Endothelial cell of hepatic sinusoid (primary cell): ENCODE measurements around the gene ZFP36.
"Not testable (repeated sequence)": the region's sequence is repeated elsewhere in the genome, so short reads cannot be mapped to it uniquely, and the experiment has no call there.

Experiments used
- in situ Hi-C: cut with HindIII; loops from 2 replicates; pipeline ENCODE4 v1.10.0; 2017; ENCODE audit warnings: low sequenced_read_pairs

The ZFP36 gene

DNA sequence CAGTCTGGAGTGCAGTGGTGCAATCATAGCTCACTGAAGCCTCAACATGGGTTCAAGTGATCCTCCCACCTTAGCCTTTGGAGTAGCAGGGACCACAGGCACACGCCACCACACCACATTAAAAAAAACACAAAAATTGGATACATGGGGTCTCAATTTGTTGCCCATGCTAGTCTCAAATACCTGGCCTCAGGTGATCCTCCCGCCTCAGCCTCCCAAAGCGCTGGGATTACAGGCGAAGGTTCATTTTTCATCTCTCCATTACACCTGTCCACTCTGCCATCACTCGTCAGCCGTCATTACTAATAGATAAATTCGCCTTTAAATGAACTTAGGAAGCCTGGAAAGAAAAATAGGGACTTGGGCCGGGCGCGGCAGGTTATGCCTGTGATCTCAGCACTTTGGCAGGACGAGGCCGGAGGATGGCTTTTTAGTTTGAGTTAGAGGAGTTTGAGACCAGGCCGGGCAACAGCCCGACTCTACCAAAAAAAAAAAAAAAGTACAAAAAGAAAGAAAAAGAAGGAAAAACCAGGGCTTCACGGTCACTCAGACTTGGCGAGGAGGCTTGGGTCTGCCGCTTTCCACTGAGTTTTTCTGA is 38.0 kb downstream of the ZFP36 start:
- in situ Hi-C loops = no loop called here

- in situ Hi-C loops = no loop called here
Observed at GRCh38 chr19:39445196-39446111, 38.8 kb downstream of the ZFP36 start, which contains the start of gene SUPT5H. TSS of gene SUPT5H (plus strand) at chr19:39445582. CDS start at chr19:39445891, 309 bp downstream.

DNA sequence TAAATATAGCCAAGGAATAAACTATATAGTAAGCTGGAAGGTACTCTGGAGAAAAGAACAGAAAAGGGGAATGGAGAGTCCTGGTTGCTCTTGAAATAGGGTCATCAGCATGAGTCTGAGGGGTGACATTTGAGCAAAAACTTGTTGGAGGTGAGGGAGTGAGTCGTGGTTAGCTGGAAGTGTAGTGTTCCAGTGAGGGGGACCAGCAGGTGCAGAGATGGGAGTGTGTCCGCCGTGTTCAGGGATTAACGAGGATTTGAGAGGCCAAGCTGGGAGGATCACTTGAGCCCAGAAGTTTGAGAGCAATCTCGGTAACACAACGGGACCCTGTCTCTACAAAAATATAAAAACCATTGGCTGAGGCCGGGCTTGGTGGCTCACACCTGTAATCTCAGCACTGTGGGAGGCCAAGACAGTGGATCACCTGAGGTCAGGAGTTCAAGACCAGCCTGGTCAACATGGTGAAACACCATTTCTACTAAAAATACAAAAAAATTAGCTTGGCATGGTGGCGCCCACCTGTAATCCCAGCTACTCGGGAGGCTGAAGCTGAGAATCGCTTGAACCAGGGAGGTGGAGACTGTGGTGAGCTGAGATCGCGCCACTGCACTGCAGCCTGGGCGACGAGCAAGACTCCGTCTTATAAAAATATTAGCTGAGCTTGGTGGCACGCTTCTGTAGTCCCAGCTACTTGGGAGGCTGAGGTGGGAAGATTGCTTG is 39.9 kb downstream of the ZFP36 start:
- in situ Hi-C loops = no loop called here

GRCh38 chr19:39448271-39448670 is 41.6 kb downstream of the ZFP36 start:
- in situ Hi-C loops = no loop called here

DNA sequence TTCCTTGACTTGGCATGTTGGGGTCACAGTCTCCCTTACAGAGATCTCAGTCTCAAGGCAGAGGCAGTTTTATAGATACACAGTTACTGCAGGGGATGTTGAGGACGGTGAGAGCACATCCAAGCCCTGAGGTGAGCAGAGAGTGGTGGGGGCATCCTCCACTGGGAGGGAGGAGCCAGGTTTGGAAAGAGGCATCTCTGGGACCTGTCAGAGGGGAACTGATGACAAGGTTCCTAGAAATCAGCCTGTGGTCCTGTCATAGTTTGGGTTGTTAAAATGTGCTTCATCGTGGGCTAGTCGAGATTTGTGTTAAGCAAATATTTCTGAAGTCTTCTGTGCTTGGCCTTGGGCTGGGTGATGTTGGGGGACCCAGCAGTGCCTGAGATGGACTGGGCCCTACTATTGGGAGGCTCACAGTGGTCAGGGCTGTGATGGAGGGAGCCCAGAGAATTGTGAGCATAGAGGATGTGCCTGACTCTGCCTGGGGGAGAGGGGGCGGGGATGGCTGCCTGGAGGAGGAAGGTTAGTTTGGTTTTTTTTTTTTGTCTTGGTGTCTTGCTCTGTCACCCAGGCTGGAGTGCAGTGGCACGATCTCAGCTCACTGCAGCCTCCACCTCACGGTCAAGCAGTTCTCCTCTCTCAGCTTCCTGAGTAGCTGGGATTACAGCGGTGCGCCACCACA is 42.6 kb downstream of the ZFP36 start:
- in situ Hi-C loops = no loop called here

DNA sequence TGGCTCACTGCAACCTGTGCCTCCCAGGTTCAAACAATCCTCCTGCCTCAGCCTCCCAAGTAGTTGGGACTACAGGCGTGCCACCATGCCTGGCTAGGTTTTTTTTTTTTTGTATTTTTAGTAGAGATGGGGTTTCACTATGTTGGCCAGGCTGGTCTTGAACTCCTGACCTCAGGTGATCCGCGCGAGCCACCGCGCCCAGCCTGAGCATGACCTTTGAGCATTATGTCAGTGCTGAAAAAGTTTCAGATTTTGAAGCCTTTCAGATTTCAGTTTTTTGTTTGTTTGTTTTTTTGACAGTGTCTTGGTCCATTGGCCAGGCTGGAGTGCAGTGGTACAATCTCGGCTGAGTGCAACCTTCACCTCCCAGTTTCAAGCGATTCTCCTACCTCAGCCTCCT is 44.6 kb downstream of the ZFP36 start:
- in situ Hi-C loops = not testable (repeated sequence)
